SK-N-SH (cell line): Measurements from ENCODE around the gene SHTN1. TPM values are rescaled to one million over a fixed set of nuclear protein-coding genes. Genes with fewer than 3 reads are reported as not detected.
A peak's percentile ranks its signal among the peaks of the same experiment; 100 is the strongest.

Source experiments
- CTCF ChIA-PET: fragments of 300-600, 350-600 bp; formaldehyde crosslinking; extraction: SDS; loops from one replicate; lab custom pipeline; 2021; lab: Yijun Ruan, JAX
- POLR2A ChIA-PET: fragments of 350-600 bp; sonication (Branson Sonifier 250); formaldehyde crosslinking; extraction: SDS; loops from one replicate; lab custom pipeline; 2020; ENCODE audit warnings: antibody characterized with exemption, inconsistent platforms; lab: Yijun Ruan, JAX
- DNase-seq: peaks from one replicate; pipeline ENCODE4 v3.0.0; 2012
- H2AFZ ChIP-seq: fragments of 200-600 bp; sonication (generic); 2 replicates; pipeline ENCODE4 v1.8.1; 2016; ENCODE audit warnings: antibody characterized with exemption, mild to moderate bottlenecking, low read depth
- H3F3A ChIP-seq: fragments of 200-600 bp; sonication (generic); replicated peaks from 2 replicates; pipeline ENCODE3; 2016; ENCODE audit warnings: antibody characterized with exemption, mild to moderate bottlenecking; ENCODE audit not compliant: insufficient read depth
- H3K27ac ChIP-seq, 2 experiments: fragments of 200-500 bp in 1 of 2; fragments of 200-600 bp in 1 of 2; sonication (Bioruptor generic) in 1 of 2; sonication (generic), shearing (Covaris generic) in 1 of 2; 2 replicates each; pipeline versions ENCODE4 v1.5.1 to v1.6.1; 2014 to 2016; ENCODE audit warnings: low read depth in 2 of 2, inconsistent platforms in 1 of 2, low read length in 1 of 2, mild to moderate bottlenecking in 1 of 2, mixed read lengths in 1 of 2
- H3K27me3 ChIP-seq: fragments of 200-600 bp; sonication (generic), shearing (Covaris generic); 2 replicates; pipeline ENCODE4 v1.6.1; 2016; ENCODE audit warnings: mixed run types; ENCODE audit not compliant: insufficient read depth
- H3K36me3 ChIP-seq, 2 experiments: fragments of 200-500 bp in 1 of 2; fragments of 200-600 bp in 1 of 2; sonication (Bioruptor generic) in 1 of 2; sonication (generic) in 1 of 2; replicated peaks in 1 of 2; 2 replicates each; pipeline versions ENCODE3 to v1.5.1; 2014 to 2016; ENCODE audit warnings: low read length in 1 of 2, mild to moderate bottlenecking in 1 of 2; ENCODE audit not compliant: insufficient read depth in 2 of 2, control insufficient read depth in 1 of 2
- H3K4me1 ChIP-seq, 2 experiments: fragments of 200-500 bp in 1 of 2; fragments of 200-600 bp in 1 of 2; sonication (Bioruptor generic) in 1 of 2; sonication (generic), shearing (Covaris generic) in 1 of 2; 2 replicates each; pipeline versions ENCODE4 v1.5.1 to v1.6.1; 2014 to 2016; ENCODE audit warnings: low read depth in 1 of 2, low read length in 1 of 2, mixed run types in 1 of 2; ENCODE audit not compliant: insufficient read depth in 2 of 2, control insufficient read depth in 1 of 2
- H3K4me2 ChIP-seq: fragments of 200-600 bp; sonication (generic), shearing (Covaris generic); 2 replicates; pipeline ENCODE4 v1.6.1; 2017; ENCODE audit warnings: mixed run types
- H3K4me3 ChIP-seq, 2 experiments: fragments of 200-500 bp in 1 of 2; fragments of 200-600 bp in 1 of 2; sonication (Bioruptor generic) in 1 of 2; sonication (generic), shearing (Covaris generic) in 1 of 2; 2 replicates each; pipeline versions ENCODE4 v1.5.1 to v1.8.1; 2014 to 2016; ENCODE audit warnings: low read depth in 2 of 2, inconsistent platforms in 1 of 2, low read length in 1 of 2, mild to moderate bottlenecking in 1 of 2, mixed read lengths in 1 of 2, moderate library complexity in 1 of 2
- H3K79me2 ChIP-seq: fragments of 200-600 bp; sonication (generic); 2 replicates; pipeline ENCODE4 v1.8.1; 2017; ENCODE audit warnings: mild to moderate bottlenecking; ENCODE audit not compliant: insufficient read depth
- H3K9ac ChIP-seq: fragments of 200-600 bp; sonication (generic); 2 replicates; pipeline ENCODE4 v1.6.1; 2017; ENCODE audit warnings: mixed run types
- H3K9me2 ChIP-seq: fragments of 200-600 bp; sonication (generic); 2 replicates; pipeline ENCODE4 v1.6.1; 2017; ENCODE audit warnings: mixed run types
- H3K9me3 ChIP-seq: fragments of 200-600 bp; sonication (generic); 2 replicates; pipeline ENCODE4 v1.6.1; 2017; ENCODE audit warnings: mixed run types, mild to moderate bottlenecking, moderate library complexity
- H4K20me1 ChIP-seq: fragments of 200-600 bp; sonication (generic); 2 replicates; pipeline ENCODE4 v1.6.1; 2017; ENCODE audit warnings: mild to moderate bottlenecking, mixed run types; ENCODE audit not compliant: insufficient read depth
- CTCF ChIP-seq: fragments of 200-600 bp; sonication (generic); IDR thresholded peaks from 2 replicates; pipeline ENCODE4 v1.6.1; 2017; ENCODE audit warnings: antibody characterized with exemption, mild to moderate bottlenecking, moderate library complexity
- ELF1 ChIP-seq: IDR thresholded peaks from 2 replicates; pipeline ENCODE4 v1.4.0; 2012
- EZH2phosphoT487 ChIP-seq: fragments of 200-600 bp; sonication (generic); IDR thresholded peaks from 2 replicates; pipeline ENCODE4 v1.6.1; 2017; ENCODE audit warnings: low read depth, mixed run types, mild to moderate bottlenecking, antibody characterized with exemption, moderate library complexity, borderline replicate concordance
- FOSL2 ChIP-seq: IDR thresholded peaks from 2 replicates; pipeline ENCODE4 v1.4.0; 2012; ENCODE audit warnings: low read depth, mild to moderate bottlenecking, moderate library complexity, borderline replicate concordance
- FOXJ3 ChIP-seq: sonication (generic); formaldehyde crosslinking; IDR thresholded peaks from 2 replicates; pipeline ENCODE4 v1.5.1; 2020; ENCODE audit warnings: mild to moderate bottlenecking, missing genetic modification reagents
- JUND ChIP-seq: IDR thresholded peaks from 2 replicates; pipeline ENCODE4 v1.4.0; 2012
- MEF2A ChIP-seq: IDR thresholded peaks from 2 replicates; pipeline ENCODE4 v1.4.0; 2012; ENCODE audit warnings: low read depth, borderline replicate concordance
- MXI1 ChIP-seq: IDR thresholded peaks from 2 replicates; pipeline ENCODE4 v1.6.1; 2012; ENCODE audit warnings: mild to moderate bottlenecking, low read depth, low read length, improper control_type of control experiment
- POLR2AphosphoS5 ChIP-seq: IDR thresholded peaks from 2 replicates; pipeline ENCODE4 v1.6.1; 2012; ENCODE audit warnings: low read depth, low read length
- RAD21 ChIP-seq: IDR thresholded peaks from 2 replicates; pipeline ENCODE4 v1.6.1; 2012; ENCODE audit warnings: mild to moderate bottlenecking, low read length
- RCOR1 ChIP-seq: fragments of 150-350 bp; IDR thresholded peaks from 2 replicates; pipeline ENCODE4 v1.6.1; 2017; ENCODE audit warnings: antibody characterized with exemption, low read length
- RFX5 ChIP-seq: IDR thresholded peaks from 2 replicates; pipeline ENCODE4 v1.6.1; 2012; ENCODE audit warnings: mild to moderate bottlenecking, improper control_type of control experiment, low read length
- RXRA ChIP-seq: IDR thresholded peaks from 2 replicates; pipeline ENCODE4 v1.4.0; 2012; ENCODE audit warnings: low read depth, mild to moderate bottlenecking, borderline replicate concordance
- SIN3A ChIP-seq: IDR thresholded peaks from 2 replicates; pipeline ENCODE4 v1.6.1; 2012; ENCODE audit warnings: low read depth, mild to moderate bottlenecking, low read length, moderate library complexity, borderline replicate concordance
- TCF12 ChIP-seq: IDR thresholded peaks from 2 replicates; pipeline ENCODE4 v1.4.0; 2012
- ZBTB33 ChIP-seq: IDR thresholded peaks from 2 replicates; pipeline ENCODE4 v1.4.0; 2012; ENCODE audit warnings: low read depth, borderline replicate concordance
- WGBS: methylation state at CpG from one replicate; pipeline ENCODE4 v1.1.6; 2017; ENCODE audit warnings: low lambda C conversion rate; 5-methylcytosine and 5-hydroxymethylcytosine counted together
- polyA plus RNA-seq, 3 experiments: library from polyadenylated mRNA; depleted of rRNA; stranded (reverse); fragments of >200 nt; gene quantifications; 2 replicates each; pipeline ENCODE4 v1.2.3, GENCODE V29; 2012

SHTN1 gene
- polyA plus RNA-seq, 1 of the 3 experiments (the other 2 are of a cell fraction) = 5.2 TPM

GRCh38 chr10:116848944-116849247, 156.1 kb downstream of the SHTN1 start:
- H3F3A ChIP-seq = no peaks in the 10 kb centered on the region
- WGBS = 6% methylated on average over 22 of the region's 23 CpGs
- H3K79me2 ChIP-seq = no peaks in the 10 kb centered on the region
- no peaks in the 10 kb centered on the region for H3K27me3 ChIP-seq
- H3K4me1 ChIP-seq = peaks cover 0 to 11% of the 10 kb centered on the region in 2 experiments; a peak in 1 of 4 replicates
- H3K27ac ChIP-seq = peak overlapping the region; percentile 9 to 72; a peak in 2 of 4 replicates
- H3K9me3 ChIP-seq = no peaks in the 10 kb centered on the region
- H3K4me2 ChIP-seq = peak overlapping the region; percentile 87
- TF ChIP-seq POLR2AphosphoS5 (no peak), FOSL2 (no peak), ZBTB33 (no peak), FOXJ3 (CRISPR knock-in tag) (no peak), RFX5 (no peak), RAD21 (no peak), TCF12 (no peak), RXRA (no peak), MXI1 (no peak), RCOR1 (no peak), SIN3A (no peak), CTCF (no peak), JUND (no peak), ELF1 (no peak), EZH2phosphoT487 (no peak), MEF2A (no peak)
- no peaks in the 10 kb centered on the region for H4K20me1 ChIP-seq
- H3K36me3 ChIP-seq = no peaks in the 10 kb centered on the region
- H3K4me3 ChIP-seq = peak overlapping the region; percentile 67 to 74
- peak overlapping the region; percentile 77 for H3K9ac ChIP-seq
- peak overlapping the region; percentile 98 for H2AFZ ChIP-seq
- ChIA-PET CTCF (interaction anchor here (0.8 to 1.3 kb wide), 8 partner anchors 12 to 666 kb away, joined by 3 to 7 read pairs (median 4); no protein-coding TSS in a partner anchor), POLR2A (interaction anchor here (1.3 to 1.7 kb wide), 2 partner anchors 13 to 156 kb away, joined by 4 read pairs; partner anchors contain the start of gene SHTN1)
- H3K9me2 ChIP-seq = no peaks in the 10 kb centered on the region
- DNase-seq = no peak
